ENCODE measurements around the gene XPO1.
"Not testable (repeated sequence)": the region's sequence is repeated elsewhere in the genome, so short reads cannot be mapped to it uniquely, and the experiment has no call there.

Gene XPO1

DNA sequence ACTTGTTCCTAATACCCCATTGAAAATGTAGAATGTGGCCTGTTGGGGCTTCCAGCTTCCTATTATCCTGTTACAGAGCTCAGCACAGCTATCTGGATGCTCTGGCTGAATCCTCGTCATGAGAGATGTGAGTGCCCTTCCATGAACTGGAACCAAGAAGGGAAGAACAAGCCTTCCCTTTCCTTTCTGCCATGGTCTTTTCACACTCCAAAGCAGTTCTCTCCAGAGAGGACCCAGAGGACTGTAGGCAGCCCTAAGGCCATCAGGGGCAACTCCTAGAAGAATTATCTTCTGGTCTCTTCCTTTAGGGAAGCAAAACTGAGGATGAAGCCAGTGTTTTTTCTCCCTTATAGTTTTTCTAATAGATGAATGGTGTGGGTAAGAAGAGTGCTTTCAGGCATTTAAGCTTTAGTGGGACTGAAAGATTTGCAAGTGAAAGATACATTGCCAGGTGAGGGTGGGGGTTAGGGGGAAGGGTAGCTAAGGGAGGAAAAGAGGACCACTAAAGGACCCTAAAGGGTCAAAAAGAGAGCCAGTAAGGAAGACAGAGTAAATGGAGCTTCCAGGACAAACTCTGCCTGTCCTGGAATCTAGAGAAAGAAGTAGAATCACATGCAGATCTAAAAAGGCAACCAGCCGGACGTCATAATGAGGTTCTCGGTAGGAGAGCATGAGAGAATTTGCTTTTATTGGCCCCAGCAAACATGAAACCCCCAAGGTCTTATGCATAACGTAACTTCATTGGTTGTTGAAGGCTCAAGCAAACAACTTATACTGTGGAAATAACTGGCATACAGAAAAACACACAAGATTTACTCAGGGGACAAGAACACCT is 12.4 kb upstream of the XPO1 start:
- no peak overlapping the region for H3K14ac ChIP-seq (ENCODE audit: low read length)

DNA sequence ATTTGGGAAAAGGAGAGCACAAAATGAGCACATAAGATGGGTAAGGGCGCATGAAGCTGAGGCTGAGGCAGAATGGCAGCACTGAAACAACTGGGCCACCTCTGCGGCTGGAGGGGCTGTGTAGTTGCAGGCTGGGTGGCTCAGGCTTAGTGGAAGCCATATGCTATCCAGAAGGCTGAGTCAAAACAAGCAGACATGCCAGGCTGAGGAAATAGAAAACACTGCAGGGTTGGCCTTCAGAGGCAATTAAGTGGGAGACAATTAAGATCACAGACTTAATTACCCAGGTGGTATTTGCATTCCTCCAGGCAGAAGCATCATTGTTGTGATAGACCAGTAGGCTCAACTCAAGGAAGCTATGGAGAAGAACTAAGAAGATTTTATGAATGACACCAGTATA is 11.4 kb upstream of the XPO1 start:
- DNase-seq, result no peak
- Histone ChIP-seq H3K18ac (ENCODE audit: low read length) (no peak overlapping the region), H3K23ac (ENCODE audit: low read length) (no peak overlapping the region), H2AK5ac (ENCODE audit: low read length) (no peak overlapping the region), H3K14ac (ENCODE audit: low read length) (no peak overlapping the region), H2AFZ (ENCODE audit: insufficient read depth, low read length, poor library complexity) (no peak overlapping the region), H2BK120ac (ENCODE audit: insufficient read depth, low read length, poor library complexity) (no peak overlapping the region), H3K4me2 (ENCODE audit: low read length) (no peak overlapping the region), H3K9ac (ENCODE audit: low read length) (no peak overlapping the region), H3K79me1 (ENCODE audit: low read length) (no peaks in the 10 kb centered on the region), H3K4ac (ENCODE audit: low read depth, low read length) (no peak overlapping the region), H3K36me3 (ENCODE audit: control insufficient read depth in 1 of 2, insufficient read depth in 2 of 2, low read length in 2 of 2) (no peaks in the 10 kb centered on the region), H2BK5ac (ENCODE audit: low read depth, low read length, poor library complexity) (no peak overlapping the region), H3K4me3 (ENCODE audit: low read depth, low read length) (no peak overlapping the region), H3K27me3 (ENCODE audit: insufficient read depth, low read length) (no peaks in the 10 kb centered on the region), H4K12ac (ENCODE audit: low read depth, low read length) (no peak overlapping the region), H3K27ac (ENCODE audit: low read depth, low read length) (no peak overlapping the region), H4K91ac (ENCODE audit: low read depth, low read length) (no peak overlapping the region), H4K8ac (ENCODE audit: low read depth, low read length) (no peak overlapping the region), H2BK12ac (ENCODE audit: low read length) (no peak overlapping the region), H3K4me1 (ENCODE audit: control insufficient read depth in 1 of 2, insufficient read depth in 2 of 2, low read length in 2 of 2) (no peaks in the 10 kb centered on the region), H3K79me2 (ENCODE audit: control insufficient read depth, insufficient read depth, low read length, poor library complexity) (no peaks in the 10 kb centered on the region), H3K9me3 (ENCODE audit: insufficient read depth, low read depth, low read length) (no peaks in the 10 kb centered on the region)
- WGBS (ENCODE audit: extremely low coverage, insufficient coverage, insufficient read length), result no CpG with 5 or more reads among the region's 2 CpGs

More for the DNA sequence above, 12.4 kb upstream of the XPO1 start:
- no peaks in the 10 kb centered on the region for H3K79me2 ChIP-seq (ENCODE audit: control insufficient read depth, insufficient read depth, low read length, poor library complexity)
- H3K9ac ChIP-seq (ENCODE audit: low read length), result no peak overlapping the region
- H4K8ac ChIP-seq (ENCODE audit: low read depth, low read length), result no peak overlapping the region
- no peaks in the 10 kb centered on the region for H3K27me3 ChIP-seq (ENCODE audit: insufficient read depth, low read length)
- no peak overlapping the region for H3K18ac ChIP-seq (ENCODE audit: low read length)
- H4K91ac ChIP-seq (ENCODE audit: low read depth, low read length), result no peak overlapping the region
- no peak overlapping the region for H4K12ac ChIP-seq (ENCODE audit: low read depth, low read length)
- DNase-seq, result no peak
- H3K27ac ChIP-seq (ENCODE audit: low read depth, low read length), result no peak overlapping the region
- H3K9me3 ChIP-seq (ENCODE audit: insufficient read depth, low read depth, low read length), result no peaks in the 10 kb centered on the region
- H2AFZ ChIP-seq (ENCODE audit: insufficient read depth, low read length, poor library complexity), result no peak overlapping the region
- H3K36me3 ChIP-seq (ENCODE audit: control insufficient read depth in 1 of 2, insufficient read depth in 2 of 2, low read length in 2 of 2), result no peaks in the 10 kb centered on the region
- no CpG with 5 or more reads among the region's 5 CpGs for WGBS (ENCODE audit: extremely low coverage, insufficient coverage, insufficient read length)
- H3K4me1 ChIP-seq (ENCODE audit: control insufficient read depth in 1 of 2, insufficient read depth in 2 of 2, low read length in 2 of 2), result no peaks in the 10 kb centered on the region
- H3K79me1 ChIP-seq (ENCODE audit: low read length), result no peaks in the 10 kb centered on the region
- H3K4me2 ChIP-seq (ENCODE audit: low read length), result no peak overlapping the region
- no peak overlapping the region for H3K4me3 ChIP-seq (ENCODE audit: low read depth, low read length)
- H3K4ac ChIP-seq (ENCODE audit: low read depth, low read length), result no peak overlapping the region
- H3K23ac ChIP-seq (ENCODE audit: low read length), result no peak overlapping the region
- H2AK5ac ChIP-seq (ENCODE audit: low read length), result no peak overlapping the region
- H2BK12ac ChIP-seq (ENCODE audit: low read length), result no peak overlapping the region
- H2BK120ac ChIP-seq (ENCODE audit: insufficient read depth, low read length, poor library complexity), result no peak overlapping the region
- H2BK5ac ChIP-seq (ENCODE audit: low read depth, low read length, poor library complexity), result no peak overlapping the region

DNA sequence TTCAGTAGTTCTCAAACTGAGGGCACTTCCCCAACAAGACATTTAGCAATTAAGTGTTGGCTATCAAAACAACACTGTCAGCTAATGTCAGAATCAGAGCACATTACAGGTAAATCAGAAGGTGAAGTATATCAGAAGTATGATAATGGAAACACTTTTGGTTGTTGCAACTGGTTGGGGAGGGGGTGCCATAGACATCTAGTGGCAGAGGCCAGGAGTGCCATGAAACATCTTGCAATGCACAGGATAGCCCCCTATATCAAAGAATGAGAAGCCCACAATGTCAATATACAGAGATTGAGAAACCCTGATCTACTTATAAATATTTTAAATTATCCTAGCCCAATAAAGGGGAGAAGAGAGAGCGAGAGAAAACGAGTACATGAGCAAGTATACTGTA is 4.9 kb upstream of the XPO1 start:
- no peak overlapping the region for H3K23ac ChIP-seq (ENCODE audit: low read length)
- H3K9ac ChIP-seq (ENCODE audit: low read length), result no peak overlapping the region
- no peak overlapping the region for H2BK5ac ChIP-seq (ENCODE audit: low read depth, low read length, poor library complexity)
- no peak overlapping the region for H3K4ac ChIP-seq (ENCODE audit: low read depth, low read length)
- no CpG with 5 or more reads among the region's 2 CpGs for WGBS (ENCODE audit: extremely low coverage, insufficient coverage, insufficient read length)
- H3K79me1 ChIP-seq (ENCODE audit: low read length), result peaks cover 8% of the 10 kb centered on the region
- no peak overlapping the region for H3K4me3 ChIP-seq (ENCODE audit: low read depth, low read length)
- H3K79me2 ChIP-seq (ENCODE audit: control insufficient read depth, insufficient read depth, low read length, poor library complexity), result no peaks in the 10 kb centered on the region
- H3K4me1 ChIP-seq (ENCODE audit: control insufficient read depth in 1 of 2, insufficient read depth in 2 of 2, low read length in 2 of 2), result peaks cover 0 to 3% of the 10 kb centered on the region in 2 experiments
- H2BK120ac ChIP-seq (ENCODE audit: insufficient read depth, low read length, poor library complexity), result no peak overlapping the region
- H4K91ac ChIP-seq (ENCODE audit: low read depth, low read length), result no peak overlapping the region
- H3K27me3 ChIP-seq (ENCODE audit: insufficient read depth, low read length), result no peaks in the 10 kb centered on the region
- no peak overlapping the region for H2BK12ac ChIP-seq (ENCODE audit: low read length)
- H3K27ac ChIP-seq (ENCODE audit: low read depth, low read length), result no peak overlapping the region
- no peaks in the 10 kb centered on the region for H3K36me3 ChIP-seq (ENCODE audit: control insufficient read depth in 1 of 2, insufficient read depth in 2 of 2, low read length in 2 of 2)
- H3K18ac ChIP-seq (ENCODE audit: low read length), result no peak overlapping the region
- no peak overlapping the region for H4K8ac ChIP-seq (ENCODE audit: low read depth, low read length)
- H3K9me3 ChIP-seq (ENCODE audit: insufficient read depth, low read depth, low read length), result no peaks in the 10 kb centered on the region
- DNase-seq, result no peak
- no peak overlapping the region for H3K14ac ChIP-seq (ENCODE audit: low read length)
- H3K4me2 ChIP-seq (ENCODE audit: low read length), result no peak overlapping the region
- H2AFZ ChIP-seq (ENCODE audit: insufficient read depth, low read length, poor library complexity), result no peak overlapping the region
- H4K12ac ChIP-seq (ENCODE audit: low read depth, low read length), result no peak overlapping the region
- no peak overlapping the region for H2AK5ac ChIP-seq (ENCODE audit: low read length)

DNA sequence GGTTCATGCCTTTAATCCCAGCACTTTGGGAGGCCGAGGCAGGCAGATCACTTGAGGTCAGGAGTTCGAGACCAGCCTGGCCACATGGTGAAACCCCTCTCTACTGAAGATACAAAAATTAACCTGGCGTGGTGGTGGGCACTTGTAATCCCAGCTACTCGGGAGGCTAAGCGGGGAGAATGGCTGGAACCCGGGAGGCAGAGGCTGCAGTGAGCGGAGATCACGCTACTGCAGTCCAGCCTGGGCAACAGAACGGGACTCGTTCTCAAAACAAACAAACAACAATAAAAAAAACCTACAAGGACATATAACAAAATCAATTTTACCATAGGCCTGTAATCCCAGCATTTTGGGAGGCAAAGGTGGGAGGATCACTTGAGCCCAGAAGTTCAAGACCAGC is 2.0 kb upstream of the XPO1 start:
- not testable (repeated sequence) for H3K14ac ChIP-seq (ENCODE audit: low read length); H3K4me2 ChIP-seq (ENCODE audit: low read length); H3K4me3 ChIP-seq (ENCODE audit: low read depth, low read length); DNase-seq; H4K8ac ChIP-seq (ENCODE audit: low read depth, low read length); H3K27ac ChIP-seq (ENCODE audit: low read depth, low read length); H3K23ac ChIP-seq (ENCODE audit: low read length); H3K36me3 ChIP-seq (ENCODE audit: control insufficient read depth in 1 of 2, insufficient read depth in 2 of 2, low read length in 2 of 2); H3K4ac ChIP-seq (ENCODE audit: low read depth, low read length); H3K9ac ChIP-seq (ENCODE audit: low read length); H2BK120ac ChIP-seq (ENCODE audit: insufficient read depth, low read length, poor library complexity); H2BK5ac ChIP-seq (ENCODE audit: low read depth, low read length, poor library complexity); H3K18ac ChIP-seq (ENCODE audit: low read length); H4K12ac ChIP-seq (ENCODE audit: low read depth, low read length); H3K9me3 ChIP-seq (ENCODE audit: insufficient read depth, low read depth, low read length); H3K4me1 ChIP-seq (ENCODE audit: control insufficient read depth in 1 of 2, insufficient read depth in 2 of 2, low read length in 2 of 2); H4K91ac ChIP-seq (ENCODE audit: low read depth, low read length); H2AFZ ChIP-seq (ENCODE audit: insufficient read depth, low read length, poor library complexity); H3K27me3 ChIP-seq (ENCODE audit: insufficient read depth, low read length); H2BK12ac ChIP-seq (ENCODE audit: low read length); H2AK5ac ChIP-seq (ENCODE audit: low read length)
- no CpG with 5 or more reads among the region's 10 CpGs for WGBS (ENCODE audit: extremely low coverage, insufficient coverage, insufficient read length)
- Histone ChIP-seq H3K79me2 (ENCODE audit: control insufficient read depth, insufficient read depth, low read length, poor library complexity) (peaks cover 14% of the 10 kb centered on the region), H3K79me1 (ENCODE audit: low read length) (peaks cover 18% of the 10 kb centered on the region)
